H1 (cell line): Measurements from ENCODE around the gene LRP5.

Source experiments
- BCL11A ChIP-seq, 2 experiments: IDR thresholded peaks; one replicate each; pipeline ENCODE4 v1.6.1; 2011; ENCODE audit warnings: low read depth in 2 of 2, low read length in 2 of 2, mild to moderate bottlenecking in 2 of 2
- CEBPB ChIP-seq: IDR thresholded peaks from 2 replicates; pipeline ENCODE4 v1.6.1; 2012; ENCODE audit warnings: low read depth, low read length
- CHD2 ChIP-seq: IDR thresholded peaks from 2 replicates; pipeline ENCODE4 v1.6.1; 2012; ENCODE audit warnings: low read length, improper control_type of control experiment
- CREB1 ChIP-seq: IDR thresholded peaks from 2 replicates; pipeline ENCODE4 v1.6.1; 2012; ENCODE audit warnings: inconsistent platforms
- EP300 ChIP-seq, 2 experiments: IDR thresholded peaks; 1 replicate in 1 of 2; 2 replicates in 1 of 2; pipeline ENCODE4 v1.6.1; 2011 to 2012; ENCODE audit warnings: low read depth in 2 of 2, low read length in 2 of 2, mild to moderate bottlenecking in 2 of 2, borderline replicate concordance in 1 of 2, inconsistent platforms in 1 of 2, moderate library complexity in 1 of 2
- EZH2 ChIP-seq: fragments of 200-600 bp; sonication (generic); IDR thresholded peaks from 2 replicates; pipeline ENCODE4 v1.7.1; 2012; ENCODE audit warnings: low read depth, mild to moderate bottlenecking, moderate library complexity, low read length, inconsistent platforms; ENCODE audit not compliant: severe bottlenecking
- FOSL1 ChIP-seq: IDR thresholded peaks from 2 replicates; pipeline ENCODE4 v1.6.1; 2011; ENCODE audit warnings: mild to moderate bottlenecking, low read depth, low read length, moderate library complexity; ENCODE audit not compliant: insufficient read depth
- GABPA ChIP-seq: IDR thresholded peaks from 2 replicates; pipeline ENCODE4 v1.6.1; 2011; ENCODE audit warnings: mild to moderate bottlenecking, low read length, moderate library complexity, borderline replicate concordance; ENCODE audit not compliant: insufficient read depth
- MAFK ChIP-seq: IDR thresholded peaks from 2 replicates; pipeline ENCODE4 v1.6.1; 2012; ENCODE audit warnings: low read depth, mild to moderate bottlenecking, improper control_type of control experiment, low read length
- POLR2A ChIP-seq, 2 experiments: IDR thresholded peaks; 1 replicate in 1 of 2; 2 replicates in 1 of 2; pipeline ENCODE4 v1.6.1; 2011; ENCODE audit warnings: low read depth in 2 of 2, low read length in 2 of 2, mild to moderate bottlenecking in 2 of 2; ENCODE audit errors: control extremely low read depth in 1 of 2
- SIN3A ChIP-seq, 2 experiments: IDR thresholded peaks in 1 of 2; conservative IDR thresholded peaks in 1 of 2; 2 replicates each; pipeline ENCODE4 v1.6.1; 2011 to 2012; ENCODE audit warnings: low read length in 2 of 2, improper control_type of control experiment in 1 of 2, low read depth in 1 of 2, mild to moderate bottlenecking in 1 of 2
- TAF1 ChIP-seq: IDR thresholded peaks from 2 replicates; pipeline ENCODE4 v1.6.1; 2011; ENCODE audit warnings: mild to moderate bottlenecking, low read depth, low read length
- TF ChIP-seq, protein P1 (sequence below), 3 experiments: IDR thresholded peaks; 1 replicate in 2 of 3; 2 replicates in 1 of 3; pipeline versions ENCODE4 v1.5.1 to v1.6.1; 2011; ENCODE audit warnings: low read length in 3 of 3, mild to moderate bottlenecking in 3 of 3, inconsistent platforms in 2 of 3, low read depth in 1 of 3, moderate library complexity in 1 of 3; ENCODE audit not compliant: insufficient read depth in 1 of 3; ENCODE audit errors: control extremely low read depth in 1 of 3
- TF ChIP-seq, protein P2 (sequence below): IDR thresholded peaks from 2 replicates; pipeline ENCODE4 v1.6.1; 2011; ENCODE audit warnings: low read length, improper control_type of control experiment

DNA sequence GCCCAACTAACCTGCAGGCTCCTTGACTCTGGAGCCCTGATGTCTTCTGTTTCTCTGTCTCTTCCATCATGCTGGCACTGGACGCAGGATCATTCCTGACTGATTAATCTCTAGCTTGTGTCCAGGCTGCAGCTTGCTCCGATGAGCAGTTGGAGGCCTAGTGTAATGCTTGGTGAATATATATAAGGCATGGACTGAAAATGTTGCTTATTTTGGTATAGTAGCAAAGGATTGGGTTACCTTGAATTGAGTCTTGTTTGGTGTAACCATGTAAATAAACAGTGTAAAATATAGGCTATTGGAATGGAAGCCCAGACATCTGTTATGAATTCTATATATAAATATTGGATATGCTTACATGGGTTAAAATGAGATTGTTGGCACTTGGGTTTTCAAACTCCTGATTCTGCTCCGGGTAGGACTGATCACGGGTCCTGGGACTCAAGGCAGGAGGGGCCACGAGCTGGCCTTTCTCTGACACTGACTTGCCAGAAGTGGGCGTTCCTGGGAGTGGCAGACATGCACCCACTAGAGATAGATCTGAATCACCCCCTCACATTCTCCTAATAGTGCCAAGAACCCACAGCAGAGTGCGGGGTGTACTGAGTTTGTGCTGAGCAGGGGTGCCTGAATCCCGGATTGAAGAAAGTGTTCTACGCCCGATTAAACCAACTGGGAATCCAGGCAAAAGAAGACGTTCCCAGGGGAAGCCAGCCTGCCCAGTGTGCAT is 25.8 kb downstream of the LRP5 start:
- TF ChIP-seq CEBPB = no peak
- TF ChIP-seq POLR2A (IDR thresholded peaks at IDR 0.05; ENCODE audit: control extremely low read depth in 1 of 2, low read depth in 2 of 2, low read length in 2 of 2) = no peak
- no peak for TF ChIP-seq EP300 (IDR thresholded peaks at IDR 0.05; ENCODE audit: borderline replicate concordance in 1 of 2, low read depth in 2 of 2, low read length in 2 of 2)
- TF ChIP-seq BCL11A (IDR thresholded peaks at IDR 0.05; ENCODE audit: low read depth in 2 of 2, low read length in 2 of 2) = no peak
- TF ChIP-seq EZH2 = no peak
- TF ChIP-seq TAF1 = no peak
- TF ChIP-seq, protein P1, sequence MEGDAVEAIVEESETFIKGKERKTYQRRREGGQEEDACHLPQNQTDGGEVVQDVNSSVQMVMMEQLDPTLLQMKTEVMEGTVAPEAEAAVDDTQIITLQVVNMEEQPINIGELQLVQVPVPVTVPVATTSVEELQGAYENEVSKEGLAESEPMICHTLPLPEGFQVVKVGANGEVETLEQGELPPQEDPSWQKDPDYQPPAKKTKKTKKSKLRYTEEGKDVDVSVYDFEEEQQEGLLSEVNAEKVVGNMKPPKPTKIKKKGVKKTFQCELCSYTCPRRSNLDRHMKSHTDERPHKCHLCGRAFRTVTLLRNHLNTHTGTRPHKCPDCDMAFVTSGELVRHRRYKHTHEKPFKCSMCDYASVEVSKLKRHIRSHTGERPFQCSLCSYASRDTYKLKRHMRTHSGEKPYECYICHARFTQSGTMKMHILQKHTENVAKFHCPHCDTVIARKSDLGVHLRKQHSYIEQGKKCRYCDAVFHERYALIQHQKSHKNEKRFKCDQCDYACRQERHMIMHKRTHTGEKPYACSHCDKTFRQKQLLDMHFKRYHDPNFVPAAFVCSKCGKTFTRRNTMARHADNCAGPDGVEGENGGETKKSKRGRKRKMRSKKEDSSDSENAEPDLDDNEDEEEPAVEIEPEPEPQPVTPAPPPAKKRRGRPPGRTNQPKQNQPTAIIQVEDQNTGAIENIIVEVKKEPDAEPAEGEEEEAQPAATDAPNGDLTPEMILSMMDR (IDR thresholded peaks at IDR 0.05; ENCODE audit: control extremely low read depth in 1 of 3, insufficient read depth in 1 of 3, low read depth in 1 of 3, low read length in 3 of 3) = no peak
- no peak for TF ChIP-seq CREB1
- no peak for TF ChIP-seq GABPA
- no peak for TF ChIP-seq MAFK
- no peak for TF ChIP-seq FOSL1
- TF ChIP-seq SIN3A (conservative IDR thresholded peaks at IDR 0.05 in 1 of 2, IDR thresholded peaks at IDR 0.05 in 1 of 2; ENCODE audit: low read depth in 1 of 2, low read length in 2 of 2) = no peak
- no peak for TF ChIP-seq CHD2
- TF ChIP-seq, protein P2, sequence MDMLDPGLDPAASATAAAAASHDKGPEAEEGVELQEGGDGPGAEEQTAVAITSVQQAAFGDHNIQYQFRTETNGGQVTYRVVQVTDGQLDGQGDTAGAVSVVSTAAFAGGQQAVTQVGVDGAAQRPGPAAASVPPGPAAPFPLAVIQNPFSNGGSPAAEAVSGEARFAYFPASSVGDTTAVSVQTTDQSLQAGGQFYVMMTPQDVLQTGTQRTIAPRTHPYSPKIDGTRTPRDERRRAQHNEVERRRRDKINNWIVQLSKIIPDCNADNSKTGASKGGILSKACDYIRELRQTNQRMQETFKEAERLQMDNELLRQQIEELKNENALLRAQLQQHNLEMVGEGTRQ = no peak
